K562 (cell line): ENCODE data around the gene FAM171A1. TPM values are rescaled to one million over a fixed set of nuclear protein-coding genes. Genes with fewer than 3 reads are reported as not detected.
A peak's percentile ranks its signal among the peaks of the same experiment; 100 is the strongest.

Experiments used
- ATAC-seq: fragments of 200-7000 bp; cut with Tn5 transposase; 3 replicates; pipeline ENCODE4 v1.9.1; 2020; ENCODE audit warnings: moderate library complexity
- BruUV-seq: library from RNA; stranded (reverse); fragments of 400-500 nt; replicated peaks from 2 replicates; lab custom pipeline; 2021; lab: Mats Ljungman, UMichigan
- CTCF ChIA-PET: fragments of 300-600 bp; formaldehyde crosslinking; extraction: SDS; loops from one replicate; lab custom pipeline; 2021; ENCODE audit warnings: low intra/inter-chr PET ratio; lab: Yijun Ruan, JAX
- POLR2A ChIA-PET: fragments of 300-600, 350-650 bp; sonication (Branson Sonifier 250); formaldehyde crosslinking; extraction: SDS; loops from one replicate; lab custom pipeline; 2021; ENCODE audit warnings: antibody characterized with exemption, inconsistent platforms; lab: Yijun Ruan, JAX
- DNase-seq, 4 experiments: peaks; one replicate each; pipeline versions ENCODE4 v3.0.0 to v3.0.0-alpha.2; 2011 to 2018; ENCODE audit warnings: low spot score in 3 of 4, mixed read lengths in 3 of 4; ENCODE audit errors: extremely low read depth in 1 of 4
- FAIRE-seq: peaks from 2 replicates; lab custom pipeline; 2011; peaks lifted over from hg19 to GRCh38; lab: Jason Lieb, UNC
- H2AFZ ChIP-seq: 2 replicates; pipeline ENCODE4 v1.6.0; 2011; ENCODE audit warnings: low read depth, low read length, control low read depth, inconsistent platforms
- H3K27ac ChIP-seq: fragments of 200-600 bp; 3 replicates; pipeline ENCODE4 v1.8.0; 2011; ENCODE audit warnings: low read depth, mild to moderate bottlenecking, control low read depth, inconsistent platforms, low read length, moderate library complexity, mixed read lengths; ENCODE audit errors: extremely low read depth
- H3K27me3 ChIP-seq, 2 experiments: fragments of 300-600 bp in 1 of 2; 2 replicates in 1 of 2; 3 replicates in 1 of 2; pipeline versions ENCODE4 v1.6.0 to v1.8.0; 2011; ENCODE audit warnings: inconsistent platforms in 2 of 2, low read length in 2 of 2, mild to moderate bottlenecking in 1 of 2, mixed read lengths in 1 of 2, moderate library complexity in 1 of 2; ENCODE audit not compliant: control insufficient read depth in 2 of 2, insufficient read depth in 2 of 2
- H3K36me3 ChIP-seq: fragments of 300-600 bp; 3 replicates; pipeline ENCODE4 v1.8.0; 2011; ENCODE audit warnings: mild to moderate bottlenecking, low read length, inconsistent platforms; ENCODE audit not compliant: control insufficient read depth, insufficient read depth
- H3K4me1 ChIP-seq, 2 experiments: fragments of 200-600 bp in 1 of 2; replicated peaks in 1 of 2; 2 replicates in 1 of 2; 3 replicates in 1 of 2; pipeline versions ENCODE4 v1.5.1 to v1.8.0; 2011; ENCODE audit warnings: inconsistent platforms in 2 of 2, low read length in 2 of 2, mild to moderate bottlenecking in 1 of 2, mixed read lengths in 1 of 2, moderate library complexity in 1 of 2; ENCODE audit not compliant: control insufficient read depth in 2 of 2, insufficient read depth in 2 of 2
- H3K4me2 ChIP-seq: 2 replicates; pipeline ENCODE4 v1.6.1; 2011; ENCODE audit warnings: low read length, control low read depth, inconsistent platforms, mixed read lengths; ENCODE audit not compliant: insufficient read depth
- H3K4me3 ChIP-seq: fragments of 200-600 bp; sonication (generic), shearing (Covaris generic); 2 replicates; pipeline ENCODE4 v1.5.1; 2016; ENCODE audit warnings: control low read depth, inconsistent platforms
- H3K79me2 ChIP-seq: fragments of 200-600 bp; 3 replicates; pipeline ENCODE4 v1.8.0; 2011; ENCODE audit warnings: low read length, inconsistent platforms; ENCODE audit not compliant: control insufficient read depth, insufficient read depth
- H3K9ac ChIP-seq, 2 experiments: 2 replicates each; pipeline versions ENCODE4 v1.6.0 to v1.6.1; 2011; ENCODE audit warnings: low read depth in 2 of 2, low read length in 2 of 2, control low read depth in 1 of 2, inconsistent platforms in 1 of 2, mild to moderate bottlenecking in 1 of 2, mixed read lengths in 1 of 2; ENCODE audit not compliant: insufficient read depth in 1 of 2
- H3K9me1 ChIP-seq: one replicate; pipeline ENCODE4 v1.6.0; 2011; ENCODE audit warnings: inconsistent platforms, mild to moderate bottlenecking, low read length, moderate library complexity; ENCODE audit not compliant: control insufficient read depth, insufficient read depth
- H3K9me3 ChIP-seq: replicated peaks from 2 replicates; pipeline ENCODE4 v1.5.1; 2011; ENCODE audit warnings: low read depth, low read length, inconsistent platforms; ENCODE audit not compliant: control insufficient read depth, insufficient read depth
- H4K20me1 ChIP-seq: replicated peaks from 2 replicates; pipeline ENCODE4 v1.6.1; 2011; ENCODE audit warnings: low read length, inconsistent platforms, mixed read lengths; ENCODE audit not compliant: control insufficient read depth, insufficient read depth
- BDP1 ChIP-seq: IDR thresholded peaks from 3 replicates; pipeline ENCODE4 v1.6.1; 2011; ENCODE audit not compliant: insufficient read length, insufficient read depth
- CBFA2T3 ChIP-seq: fragments of 450-650 bp; IDR thresholded peaks from 2 replicates; pipeline ENCODE4 v1.6.1; 2017
- CEBPB ChIP-seq: fragments of 450-650 bp; IDR thresholded peaks from 2 replicates; pipeline ENCODE4 v1.6.1; 2016; ENCODE audit warnings: missing genetic modification characterization, missing compliant biosample characterization
- CHCHD3 ChIP-seq: fragments of 250-450 bp; sonication (Bioruptor Pico); IDR thresholded peaks from 2 replicates; pipeline ENCODE4 v2.1.2; 2022; ENCODE audit warnings: mild to moderate bottlenecking
- GABPA ChIP-seq: fragments of 200-800 bp; sonication (Bioruptor generic); conservative IDR thresholded peaks from 2 replicates; pipeline ENCODE4 v1.6.1; 2016; ENCODE audit warnings: low read depth, missing genetic modification characterization, missing compliant biosample characterization
- HDGF ChIP-seq: fragments of 450-650 bp; IDR thresholded peaks from 2 replicates; pipeline ENCODE4 v1.6.1; 2016
- HMG20A ChIP-seq: fragments of 450-650 bp; formaldehyde crosslinking; conservative IDR thresholded peaks from 2 replicates; pipeline ENCODE4 v1.4.0; 2020; ENCODE audit warnings: mild to moderate bottlenecking, mixed read lengths
- MECOM ChIP-seq: fragments of 250-450 bp; sonication (Bioruptor Pico); IDR thresholded peaks from 2 replicates; pipeline ENCODE4 v1.8.0; 2022; ENCODE audit warnings: inconsistent platforms
- MEF2D ChIP-seq: conservative IDR thresholded peaks from 2 replicates; pipeline ENCODE4 v1.6.1; 2016; ENCODE audit warnings: low read depth, missing genetic modification characterization, missing compliant biosample characterization
- MTA2 ChIP-seq: fragments of 450-650 bp; IDR thresholded peaks from 2 replicates; pipeline ENCODE4 v1.6.1; 2016; ENCODE audit warnings: low read depth
- NFIC ChIP-seq: fragments of 450-650 bp; IDR thresholded peaks from 2 replicates; pipeline ENCODE4 v1.6.1; 2017; ENCODE audit warnings: mild to moderate bottlenecking, inconsistent platforms
- NR4A1 ChIP-seq, 2 experiments: fragments of 250-450 bp in 1 of 2; fragments of 450-650 bp in 1 of 2; sonication (Bioruptor Pico) in 1 of 2; IDR thresholded peaks; 2 replicates each; pipeline versions ENCODE4 v1.4.0 to v1.6.1; 2016 to 2020; ENCODE audit warnings: mild to moderate bottlenecking in 2 of 2, missing compliant biosample characterization in 1 of 2, missing genetic modification characterization in 1 of 2, moderate library complexity in 1 of 2
- PHB2 ChIP-seq: fragments of 450-650 bp; IDR thresholded peaks from 2 replicates; pipeline ENCODE4 v1.6.1; 2017; ENCODE audit warnings: low read depth
- SMAD1 ChIP-seq: fragments of 150-350 bp; IDR thresholded peaks from 2 replicates; pipeline ENCODE4 v1.6.1; 2014; ENCODE audit warnings: low read length, low read depth; ENCODE audit not compliant: partially characterized antibody
- SREBF1 ChIP-seq: fragments of 150-350 bp; IDR thresholded peaks from 2 replicates; pipeline ENCODE4 v1.6.1; 2014; ENCODE audit warnings: antibody characterized with exemption, low read depth, low read length, borderline replicate concordance
- TAL1 ChIP-seq: fragments of 450-650 bp; IDR thresholded peaks from 2 replicates; pipeline ENCODE4 v1.6.1; 2016; ENCODE audit warnings: mild to moderate bottlenecking
- TCF3 ChIP-seq: sonication (generic); formaldehyde crosslinking; IDR thresholded peaks from 2 replicates; pipeline ENCODE4 v1.4.0; 2020; ENCODE audit warnings: mild to moderate bottlenecking, missing genetic modification reagents
- ZBTB1 ChIP-seq: sonication (generic); formaldehyde crosslinking; IDR thresholded peaks from 2 replicates; pipeline ENCODE4 v1.8.1; 2023; ENCODE audit warnings: missing genetic modification reagents, low read depth, mild to moderate bottlenecking, borderline replicate concordance
- ZBTB8A ChIP-seq: fragments of 450-650 bp; IDR thresholded peaks from 2 replicates; pipeline ENCODE4 v1.6.1; 2018; ENCODE audit warnings: mild to moderate bottlenecking, moderate library complexity; ENCODE audit not compliant: partially characterized antibody
- ZFP30 ChIP-seq: fragments of 250-450 bp; sonication (Bioruptor Pico); IDR thresholded peaks from 2 replicates; pipeline ENCODE4 v1.8.0; 2022; ENCODE audit warnings: moderate library complexity, mild to moderate bottlenecking, inconsistent platforms, borderline replicate concordance
- ZNF12 ChIP-seq: sonication (generic); formaldehyde crosslinking; IDR thresholded peaks from 2 replicates; pipeline ENCODE4 v1.4.0; 2020; ENCODE audit warnings: mild to moderate bottlenecking, missing genetic modification reagents
- ZNF212 ChIP-seq: fragments of 450-650 bp; formaldehyde crosslinking; IDR thresholded peaks from 2 replicates; pipeline ENCODE4 v1.4.0; 2020; ENCODE audit warnings: mild to moderate bottlenecking
- ZNF507 ChIP-seq: conservative IDR thresholded peaks from 2 replicates; pipeline ENCODE4 v1.6.1; 2017; ENCODE audit warnings: missing genetic modification characterization, missing compliant biosample characterization
- WGBS: fragments of 100-300 bp; shearing (Covaris generic); methylation state at CpG from one replicate; pipeline ENCODE4 v1.1.6; 2016; ENCODE audit warnings: low coverage, mixed read lengths; ENCODE audit not compliant: insufficient coverage; ENCODE audit errors: missing lambda C conversion rate; 5-methylcytosine and 5-hydroxymethylcytosine counted together
- in situ Hi-C: fragments of 300-500 bp; cut with MboI; formaldehyde crosslinking; loops from 4 replicates; pipeline ENCODE4 v1.15.0; 2018; ENCODE audit warnings: inconsistent platforms, mixed read lengths
- intact Hi-C: fragments of 100-400 bp; cut with micrococcal nuclease; formaldehyde crosslinking; loops from 2 replicates; pipeline ENCODE4 v1.14.2; 2022
- polyA plus RNA-seq, 8 experiments: library from polyadenylated mRNA; depleted of rRNA in 4 of 8; stranded (reverse) in 5 of 8; unstranded in 3 of 8; fragments of >200 nt; fragmentation: Nextera tagmentation in 2 of 8; fragmentation: Illumina TruSeq in 1 of 8; extraction: Ambion mirVana in 2 of 8; extraction: Trizol in 1 of 8; gene quantifications; 2 replicates each; pipeline versions ENCODE4 v1.2.1 to v1.2.3, GENCODE V29; 2011 to 2014; ENCODE audit warnings: inconsistent platforms in 1 of 8, missing spikeins in 1 of 8
- total RNA-seq, 7 experiments: library from RNA; depleted of rRNA in 6 of 7; stranded (reverse); fragments of >200 nt in 6 of 7; fragmentation: Illumina TruSeq in 2 of 7; extraction: Trizol in 2 of 7; gene quantifications; 2 replicates each; pipeline versions ENCODE4 v1.2.1 to v1.2.3, GENCODE V29; 2011 to 2021; ENCODE audit warnings: low replicate concordance in 1 of 7
- TF ChIP-seq, protein P1 (sequence below): fragments of 450-650 bp; formaldehyde crosslinking; IDR thresholded peaks from 2 replicates; pipeline ENCODE4 v1.4.0; 2020; ENCODE audit warnings: mild to moderate bottlenecking
- TF ChIP-seq, protein P2 (sequence below), 3 experiments: fragments of 200-800 bp in 1 of 3; sonication (Bioruptor generic) in 1 of 3; sonication (generic) in 1 of 3; formaldehyde crosslinking in 1 of 3; IDR thresholded peaks; 2 replicates each; pipeline versions ENCODE4 v1.6.1 to v1.8.0; 2016 to 2022; ENCODE audit warnings: mild to moderate bottlenecking in 2 of 3, missing compliant biosample characterization in 2 of 3, missing genetic modification characterization in 2 of 3, missing genetic modification reagents in 1 of 3

The FAM171A1 gene
- total and polyA plus RNA-seq, 9 of the 15 experiments (the other 6 are each of a cell fraction or from before 2014, with no cell fraction given): 0.51 to 8.2 (median 4.8) TPM

DNA sequence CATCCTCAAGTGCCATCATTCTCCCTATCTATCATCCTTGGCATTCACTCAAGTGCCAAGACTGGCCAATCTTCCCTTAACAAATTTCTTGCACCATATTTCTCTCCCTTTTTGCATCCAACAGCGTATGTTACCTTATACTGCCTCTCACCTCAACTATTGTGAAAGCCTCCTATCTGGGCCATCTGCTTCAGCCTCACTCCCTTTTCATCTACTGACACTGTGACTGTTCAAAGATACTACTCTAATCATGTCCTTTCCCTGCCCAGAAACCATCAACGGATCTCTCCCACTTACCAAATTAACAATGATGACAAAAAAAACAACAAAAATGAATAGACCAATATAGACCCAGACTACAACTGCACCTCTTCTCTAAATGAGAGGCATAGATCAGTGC is 112.0 kb downstream of the FAM171A1 start:
- no peak overlapping the region for H2AFZ ChIP-seq
- POLR2A ChIA-PET: no interaction called here
- FAIRE-seq (no peak), DNase-seq (no peak), ATAC-seq (no peak)
- H3K36me3 ChIP-seq: no peaks in the 10 kb centered on the region
- CTCF ChIA-PET: no interaction called here
- 0 out of 2 replicates have a peak, but pooled peaks cover 3% of the 10 kb centered on the region for H4K20me1 ChIP-seq
- no peak overlapping the region for H3K27ac ChIP-seq
- H3K27me3 ChIP-seq: peaks cover 4 to 21% of the 10 kb centered on the region in 2 experiments; a peak in 4 of 5 replicates
- 3% methylated on average over 2 of the region's 2 CpGs for WGBS
- intact Hi-C loops (no loop called here), in situ Hi-C loops (no loop called here)
- H3K4me1 ChIP-seq: peaks cover 0 to 10% of the 10 kb centered on the region in 2 experiments; a peak in 3 of 5 replicates
- no peak overlapping the region for H3K4me3 ChIP-seq
- no peaks in the 10 kb centered on the region for H3K9me3 ChIP-seq
- no peak overlapping the region for H3K4me2 ChIP-seq
- no peaks in the 10 kb centered on the region for H3K79me2 ChIP-seq
- no peak overlapping the region for H3K9ac ChIP-seq
- no peaks in the 10 kb centered on the region for H3K9me1 ChIP-seq
- BruUV-seq: no TSS peak
- TF ChIP-seq CBFA2T3: peak; percentile 45
- TF ChIP-seq ZNF12 (CRISPR knock-in tag): peak; percentile 78; the same call in 1 of the 2 replicates
- peak; percentile 54 for TF ChIP-seq TCF3 (CRISPR knock-in tag)
- TF ChIP-seq TAL1: 0 out of 2 replicates have a peak, but pooled peaks have one; percentile 3
- TF ChIP-seq ZBTB8A: no peak
- no peak for TF ChIP-seq ZFP30 (CRISPR knock-in tag)
- no peak for TF ChIP-seq NFIC
- no peak for TF ChIP-seq NR4A1 (CRISPR knock-in tag; IDR thresholded peaks at IDR 0.05)
- no peak for TF ChIP-seq NR4A1 (tag; IDR thresholded peaks at IDR 0.05)
- no peak for TF ChIP-seq ZNF507 (tag)
- TF ChIP-seq HMG20A (CRISPR knock-in tag): no peak
- no peak for TF ChIP-seq MECOM (CRISPR knock-in tag)
- TF ChIP-seq CHCHD3: no peak
- TF ChIP-seq MTA2: no peak
- TF ChIP-seq SMAD1: no peak
- TF ChIP-seq MEF2D: no peak
- TF ChIP-seq HDGF: no peak
- no peak for TF ChIP-seq ZNF212 (CRISPR knock-in tag)
- no peak for TF ChIP-seq GABPA (tag)
- TF ChIP-seq ZBTB1: no peak
- no peak for TF ChIP-seq SREBF1
- TF ChIP-seq, protein P1, sequence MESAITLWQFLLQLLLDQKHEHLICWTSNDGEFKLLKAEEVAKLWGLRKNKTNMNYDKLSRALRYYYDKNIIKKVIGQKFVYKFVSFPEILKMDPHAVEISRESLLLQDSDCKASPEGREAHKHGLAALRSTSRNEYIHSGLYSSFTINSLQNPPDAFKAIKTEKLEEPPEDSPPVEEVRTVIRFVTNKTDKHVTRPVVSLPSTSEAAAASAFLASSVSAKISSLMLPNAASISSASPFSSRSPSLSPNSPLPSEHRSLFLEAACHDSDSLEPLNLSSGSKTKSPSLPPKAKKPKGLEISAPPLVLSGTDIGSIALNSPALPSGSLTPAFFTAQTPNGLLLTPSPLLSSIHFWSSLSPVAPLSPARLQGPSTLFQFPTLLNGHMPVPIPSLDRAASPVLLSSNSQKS: no peak
- no peak for TF ChIP-seq BDP1
- TF ChIP-seq CEBPB (tag): 0 out of 2 replicates have a peak, but pooled peaks have one; percentile 11
- TF ChIP-seq, protein P2, sequence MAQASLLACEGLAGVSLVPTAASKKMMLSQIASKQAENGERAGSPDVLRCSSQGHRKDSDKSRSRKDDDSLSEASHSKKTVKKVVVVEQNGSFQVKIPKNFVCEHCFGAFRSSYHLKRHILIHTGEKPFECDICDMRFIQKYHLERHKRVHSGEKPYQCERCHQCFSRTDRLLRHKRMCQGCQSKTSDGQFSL (CRISPR knock-in tag; IDR thresholded peaks at IDR 0.05): no peak
- TF ChIP-seq, protein P2 (tag; IDR thresholded peaks at IDR 0.05): no peak
- no peak for TF ChIP-seq PHB2
